ENCODE data around the gene PLXNA4. TPM values are rescaled to one million over a fixed set of nuclear protein-coding genes. Genes with fewer than 3 reads are reported as not detected.

PLXNA4 gene
- 14.0 TPM for total RNA-seq

- DNase-seq (ENCODE audit: extremely low spot score in 2 of 2): no peak
- Histone ChIP-seq H3K27me3 (no peaks in the 10 kb centered on the region), H3K4me3 (peak within 1 kb of the TSS; percentile 48 to 60), H3K4me1 (peaks cover 18% of the 10 kb centered on the region), H3K36me3 (no peaks in the 10 kb centered on the region), H3K27ac (no peak within 1 kb of the TSS), H3K9me3 (no peaks in the 10 kb centered on the region)
- TF ChIP-seq POLR2A (IDR thresholded peaks at IDR 0.05): no peak
- TF ChIP-seq POLR2AphosphoS5 (IDR thresholded peaks at IDR 0.05; ENCODE audit: insufficient read depth in 1 of 2, low read depth in 1 of 2): peak in 1 of 2 donors; percentile 4
- intact Hi-C loops (cut with DNase I): loop anchor here (5.0 kb wide), 1 partner anchor 259 kb away; no protein-coding TSS in a partner anchor
These were observed at the start of gene PLXNA4 for GRCh38 chr7:132575982-132576720. Gene PLXNA4 (minus strand): TSS chr7:132576470. CDS start chr7:132508693, 67,777 bp downstream.

- Histone ChIP-seq H3K36me3 (no peaks in the 10 kb centered on the region), H3K4me3 (no peak overlapping the region), H3K4me1 (no peaks in the 10 kb centered on the region), H3K27me3 (no peaks in the 10 kb centered on the region), H3K27ac (no peak overlapping the region), H3K9me3 (no peaks in the 10 kb centered on the region)
- TF ChIP-seq CTCF (IDR thresholded peaks at IDR 0.05): no peak
- TF ChIP-seq POLR2AphosphoS5 (IDR thresholded peaks at IDR 0.05; ENCODE audit: insufficient read depth in 1 of 2, low read depth in 1 of 2): no peak
- no peak for TF ChIP-seq POLR2A (IDR thresholded peaks at IDR 0.05)
- intact Hi-C loops (cut with DNase I): no loop called here
- no peak for DNase-seq (ENCODE audit: extremely low spot score in 2 of 2)
These were observed 49.4 kb upstream of the PLXNA4 start for GRCh38 chr7:132625651-132626050.

- Histone ChIP-seq H3K9me3 (no peaks in the 10 kb centered on the region), H3K4me1 (no peaks in the 10 kb centered on the region), H3K27ac (no peak overlapping the region), H3K4me3 (no peak overlapping the region), H3K36me3 (no peaks in the 10 kb centered on the region), H3K27me3 (no peaks in the 10 kb centered on the region)
- TF ChIP-seq POLR2AphosphoS5 (IDR thresholded peaks at IDR 0.05; ENCODE audit: insufficient read depth in 1 of 2, low read depth in 1 of 2): no peak
- TF ChIP-seq CTCF (IDR thresholded peaks at IDR 0.05): no peak
- TF ChIP-seq POLR2A (IDR thresholded peaks at IDR 0.05): no peak
- intact Hi-C loops (cut with DNase I): no loop called here
- peak in 1 of 2 donors; percentile 43 for DNase-seq (ENCODE audit: extremely low spot score in 2 of 2)
These were observed 45.8 kb upstream of the PLXNA4 start for GRCh38 chr7:132622081-132622480.

- Histone ChIP-seq H3K9me3 (no peaks in the 10 kb centered on the region), H3K27me3 (no peaks in the 10 kb centered on the region), H3K27ac (no peak overlapping the region), H3K4me3 (no peak overlapping the region), H3K4me1 (peaks cover 5% of the 10 kb centered on the region), H3K36me3 (no peaks in the 10 kb centered on the region)
- DNase-seq (ENCODE audit: extremely low spot score in 2 of 2): peak in 1 of 2 donors; percentile 14
- no peak for TF ChIP-seq POLR2A (IDR thresholded peaks at IDR 0.05)
- TF ChIP-seq POLR2AphosphoS5 (IDR thresholded peaks at IDR 0.05; ENCODE audit: insufficient read depth in 1 of 2, low read depth in 1 of 2): no peak
- no peak for TF ChIP-seq CTCF (IDR thresholded peaks at IDR 0.05)
- intact Hi-C loops (cut with DNase I): no loop called here
These were observed 43.7 kb upstream of the PLXNA4 start for GRCh38 chr7:132619967-132620366.

- Histone ChIP-seq H3K27me3 (no peaks in the 10 kb centered on the region), H3K4me1 (peaks cover 11% of the 10 kb centered on the region), H3K36me3 (no peaks in the 10 kb centered on the region), H3K4me3 (no peak overlapping the region), H3K9me3 (no peaks in the 10 kb centered on the region), H3K27ac (no peak overlapping the region)
- TF ChIP-seq POLR2AphosphoS5 (IDR thresholded peaks at IDR 0.05; ENCODE audit: insufficient read depth in 1 of 2, low read depth in 1 of 2): no peak
- intact Hi-C loops (cut with DNase I): no loop called here
- no peak for DNase-seq (ENCODE audit: extremely low spot score in 2 of 2)
These were observed 42.7 kb upstream of the PLXNA4 start for GRCh38 chr7:132618956-132619305.

GRCh38 chr7:132618271-132618955 is 42.1 kb upstream of the PLXNA4 start:
- peak; percentile 13 to 55 for DNase-seq (ENCODE audit: extremely low spot score in 2 of 2)
- intact Hi-C loops (cut with DNase I): no loop called here

More at GRCh38 chr7:132618271-132618955, 42.1 kb upstream of the PLXNA4 start:
- Histone ChIP-seq H3K27ac (no peak overlapping the region), H3K4me3 (no peak overlapping the region), H3K36me3 (no peaks in the 10 kb centered on the region), H3K4me1 (peaks cover 11% of the 10 kb centered on the region), H3K9me3 (no peaks in the 10 kb centered on the region), H3K27me3 (no peaks in the 10 kb centered on the region)
- TF ChIP-seq POLR2AphosphoS5 (IDR thresholded peaks at IDR 0.05; ENCODE audit: insufficient read depth in 1 of 2, low read depth in 1 of 2) (no peak), CTCF (IDR thresholded peaks at IDR 0.05) (no peak), POLR2A (IDR thresholded peaks at IDR 0.05) (no peak)

All from vagina (tissue), 2 donors.